GM18498 (cell line): Measurements from ENCODE around the gene MCUB.

Experiments
- ATAC-seq: cut with Tn5 transposase; IDR thresholded peaks from one replicate; pipeline ENCODE4 v1.9.1; 2021; ENCODE audit warnings: mild to moderate bottlenecking, moderate library complexity; ENCODE audit not compliant: unreplicated experiment

The MCUB gene

DNA sequence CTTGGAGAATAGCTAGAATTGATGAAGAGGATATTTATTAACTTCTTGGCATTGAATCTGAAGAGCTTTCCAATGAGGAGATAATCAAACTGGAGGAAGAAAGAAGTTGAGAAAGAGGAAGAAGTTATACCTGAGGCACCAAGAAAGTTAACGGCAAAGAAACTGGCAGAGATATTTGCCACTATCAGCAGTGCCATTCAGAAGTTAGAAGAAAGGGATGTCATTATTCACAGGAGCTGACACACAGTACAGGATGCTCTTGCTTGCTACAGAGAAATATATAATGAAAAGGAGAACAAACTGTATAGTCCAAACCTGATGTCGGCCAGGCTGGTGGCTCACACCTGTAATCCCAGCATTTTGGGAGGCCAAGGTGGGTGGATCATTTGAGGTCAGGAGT is 64.5 kb downstream of the MCUB start:
- ATAC-seq, result no peak

DNA sequence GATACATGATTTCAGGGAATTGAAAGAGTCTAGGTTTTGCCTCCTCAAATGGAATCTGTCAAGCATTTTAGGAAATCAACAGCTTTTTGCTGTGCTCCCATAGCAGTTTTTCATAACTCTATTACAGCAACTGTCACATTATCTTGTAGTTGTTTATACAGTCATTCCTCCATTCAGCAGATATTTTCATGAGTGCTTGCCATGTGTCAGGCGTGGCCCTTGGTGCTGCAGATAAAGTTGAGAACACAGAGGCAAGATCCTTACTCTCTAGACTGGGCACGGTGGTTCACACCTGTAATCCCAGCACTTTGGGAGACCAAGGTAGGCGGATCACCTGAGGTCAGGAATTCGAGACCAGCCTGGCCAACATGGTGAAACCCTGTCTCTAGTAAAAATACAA is 67.3 kb downstream of the MCUB start:
- ATAC-seq, result no peak

DNA sequence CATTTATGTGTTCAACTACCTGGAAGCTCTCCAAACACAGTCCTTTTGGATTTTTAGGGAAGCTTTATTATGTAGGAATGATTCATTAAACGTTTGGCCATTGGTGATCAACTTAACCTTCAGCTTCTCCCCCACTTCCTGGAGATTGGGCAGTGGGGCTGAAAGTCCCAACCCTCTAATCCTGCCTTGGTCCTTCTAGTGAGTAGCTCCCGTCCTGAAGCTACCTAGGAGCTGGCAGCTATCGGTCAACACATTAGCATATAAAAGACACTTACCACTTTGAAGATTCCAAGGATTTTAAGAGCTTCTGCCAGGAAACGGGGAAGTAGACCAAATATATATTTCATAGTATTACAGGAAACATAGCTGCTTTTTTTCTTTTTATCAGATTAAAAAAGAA is 69.7 kb downstream of the MCUB start:
- no peak for ATAC-seq

DNA sequence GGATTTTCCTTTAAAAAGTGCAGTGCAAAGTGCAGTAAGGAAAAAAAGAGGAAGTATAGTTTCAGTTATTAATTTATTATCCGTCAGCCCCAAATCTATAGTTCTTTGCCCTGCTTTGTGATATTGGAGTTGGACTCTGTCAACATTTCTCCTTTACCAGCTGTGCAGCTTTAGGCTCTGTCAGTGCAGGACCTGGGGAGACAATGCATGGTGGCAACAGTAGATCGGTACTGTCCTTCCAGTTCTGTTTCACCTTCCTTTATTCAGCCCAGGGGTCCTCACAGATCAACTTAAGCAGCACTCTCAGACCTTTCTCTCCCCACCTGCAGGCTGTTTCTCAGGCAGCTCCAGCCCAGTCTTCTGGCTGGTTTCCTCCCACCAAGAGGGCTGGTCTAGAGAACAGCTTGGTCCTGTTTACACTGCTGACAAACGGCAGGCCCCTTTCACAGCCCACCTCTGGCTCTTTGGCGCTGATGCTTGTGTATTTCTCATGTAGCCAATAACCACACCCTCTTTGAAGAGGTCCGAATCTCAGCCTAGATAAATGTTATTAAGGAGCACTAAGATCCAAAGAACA is 71.6 kb downstream of the MCUB start:
- no peak for ATAC-seq

DNA sequence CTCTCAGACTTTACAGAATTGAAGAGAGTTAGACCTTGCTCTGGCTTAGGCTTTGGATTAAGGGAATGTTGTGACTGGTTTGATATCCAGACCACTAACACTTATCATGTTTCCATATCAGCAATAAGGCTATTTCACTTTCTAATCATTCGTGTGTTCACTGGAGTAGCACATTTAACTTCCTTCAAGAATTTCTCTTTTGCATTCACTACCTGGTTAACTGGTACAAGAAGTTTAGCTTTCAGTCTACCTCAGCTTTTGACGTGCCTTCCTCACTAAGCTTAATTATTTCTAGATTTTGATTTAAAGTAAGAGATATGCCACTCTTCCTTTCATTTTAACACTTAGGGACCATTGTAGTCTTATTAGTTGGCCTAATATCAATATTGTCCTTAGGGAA is 80.6 kb downstream of the MCUB start:
- ATAC-seq, result peak; percentile 53

DNA sequence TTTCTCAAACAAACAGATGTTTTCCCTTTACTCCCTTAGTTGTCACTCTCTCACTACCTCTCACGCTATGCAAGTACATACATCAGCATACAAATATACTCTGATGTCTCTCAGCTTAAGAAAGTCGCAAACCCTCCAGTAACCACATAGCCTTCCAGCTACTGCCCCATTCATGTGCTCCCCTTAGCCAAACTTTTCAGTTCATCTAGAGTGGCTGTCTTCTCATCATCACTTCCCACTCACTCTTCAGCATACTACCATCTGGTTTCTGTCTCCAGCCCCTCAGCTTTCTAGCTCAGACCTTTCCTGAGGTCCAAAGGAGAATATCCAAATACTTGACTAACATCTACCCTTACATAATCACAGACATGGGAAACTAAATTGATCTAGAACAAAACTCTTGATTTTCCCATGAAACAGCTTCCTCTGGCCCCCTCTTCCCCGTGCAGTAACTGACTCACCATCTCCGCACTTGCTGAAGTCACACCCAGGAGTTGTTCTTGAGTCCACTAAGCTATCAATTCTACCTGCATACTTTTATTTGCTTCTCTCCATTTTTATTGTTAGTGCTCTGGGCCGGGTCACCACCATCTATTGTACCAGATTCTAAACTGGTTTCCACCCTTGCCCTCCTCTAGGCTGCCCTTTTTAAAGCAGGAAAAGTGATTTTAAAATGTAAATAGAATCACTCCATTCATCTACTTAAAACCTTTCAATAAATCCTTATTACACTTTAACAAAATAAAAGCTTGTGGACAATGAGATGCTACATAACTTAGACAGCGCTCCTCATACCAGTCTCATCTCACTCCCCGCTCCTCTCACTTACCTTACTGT is 86.0 kb downstream of the MCUB start:
- no peak for ATAC-seq

DNA sequence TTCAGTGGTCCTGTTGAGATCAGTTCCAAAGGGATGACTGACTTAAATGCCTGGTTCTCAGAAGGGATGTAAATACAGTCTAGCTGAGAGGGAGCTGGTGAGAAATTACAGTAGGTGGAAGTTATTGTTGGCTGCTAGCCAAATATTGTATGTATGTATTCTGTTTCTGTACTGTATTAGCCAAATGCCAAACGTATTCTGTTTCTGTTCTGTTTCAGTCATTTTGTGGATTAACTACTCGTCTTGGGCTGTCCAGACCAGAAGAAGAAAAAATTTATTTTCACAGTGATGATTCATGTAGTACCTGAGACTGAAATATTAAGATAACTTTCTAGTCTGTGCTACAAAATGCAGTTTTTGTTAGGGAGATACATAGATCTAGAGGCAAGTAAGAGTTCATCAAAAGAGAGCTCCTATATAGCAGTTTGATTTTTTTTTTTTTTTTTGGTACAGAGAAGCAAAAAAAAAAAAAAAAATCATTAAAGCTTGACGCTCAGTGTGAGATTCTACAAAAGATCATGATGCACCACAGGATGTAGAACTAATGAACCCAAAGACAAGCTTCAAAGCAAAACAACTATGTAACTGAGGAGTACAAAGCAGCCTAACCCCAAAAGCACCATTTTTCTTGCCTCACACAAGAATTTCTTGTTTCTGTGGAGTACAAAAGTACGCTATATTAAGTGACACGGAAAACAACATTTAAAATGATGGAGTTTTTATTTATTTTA is 88.4 kb downstream of the MCUB start:
- peak; percentile 72 for ATAC-seq

DNA sequence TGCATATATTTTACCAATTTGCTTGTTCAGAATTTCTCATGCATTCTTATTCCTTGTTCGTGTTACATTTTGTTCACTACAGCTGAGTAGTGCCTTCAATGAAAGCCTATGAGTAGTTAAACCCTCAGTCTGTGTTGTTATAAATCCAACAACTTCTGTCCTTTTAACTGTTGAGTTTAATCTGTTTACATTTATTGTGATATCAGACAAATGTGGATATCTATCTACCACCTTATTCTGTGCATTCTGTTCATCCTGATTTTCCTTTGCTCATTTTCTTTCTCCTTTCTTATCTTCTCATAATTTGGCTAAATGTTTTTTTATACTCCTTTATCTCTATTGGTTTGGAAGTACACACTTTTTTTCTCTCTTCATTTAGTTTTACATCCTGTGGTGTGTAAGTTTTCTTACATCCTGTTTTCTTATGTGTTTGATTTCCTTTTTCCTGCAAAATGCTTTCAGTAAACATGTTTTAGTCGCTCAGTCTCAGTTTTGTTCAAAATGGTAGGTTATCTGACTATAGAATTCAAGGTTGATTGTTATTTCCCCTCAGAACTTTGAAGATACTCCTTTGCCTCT is 89.0 kb downstream of the MCUB start:
- ATAC-seq, result no peak

DNA sequence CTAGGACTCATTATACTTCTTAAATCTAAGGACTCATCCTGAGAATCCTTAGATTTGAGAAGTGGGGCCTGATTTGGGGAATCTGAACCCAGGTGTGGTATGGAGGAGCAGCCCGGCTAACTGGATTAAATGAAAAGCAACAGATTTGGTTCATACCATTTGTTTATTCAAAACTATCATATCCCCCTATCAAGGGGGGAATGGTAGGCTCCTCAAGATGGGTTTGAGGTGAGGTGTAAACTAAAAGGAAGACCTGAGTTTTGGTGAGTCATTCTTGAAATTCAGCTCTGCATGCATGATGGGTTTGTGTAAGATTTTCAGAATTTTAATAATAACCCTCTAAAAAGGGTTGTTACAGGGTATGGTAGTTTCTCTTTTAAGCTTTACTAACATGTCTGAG is 89.8 kb downstream of the MCUB start:
- peak; percentile 74 for ATAC-seq

DNA sequence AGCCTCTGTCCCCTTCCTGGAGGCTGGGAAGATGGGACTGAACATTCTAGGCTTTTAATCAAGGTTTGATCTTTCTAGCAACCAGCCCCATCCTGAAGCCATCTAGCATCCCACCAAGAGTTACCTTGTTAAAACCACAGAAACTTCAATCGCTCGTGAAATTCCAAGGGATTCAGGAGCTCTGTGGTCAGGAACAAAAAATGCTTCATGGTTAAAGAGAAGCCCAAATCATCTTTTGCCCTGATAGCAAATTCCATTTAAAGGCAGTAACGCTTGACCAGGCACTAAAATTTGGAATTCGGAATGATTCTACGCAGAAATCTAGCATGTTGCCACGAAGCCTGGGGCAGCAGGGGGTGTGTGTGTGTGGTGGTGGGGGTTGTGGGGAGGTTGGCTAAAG is 95.3 kb downstream of the MCUB start:
- no peak for ATAC-seq

DNA sequence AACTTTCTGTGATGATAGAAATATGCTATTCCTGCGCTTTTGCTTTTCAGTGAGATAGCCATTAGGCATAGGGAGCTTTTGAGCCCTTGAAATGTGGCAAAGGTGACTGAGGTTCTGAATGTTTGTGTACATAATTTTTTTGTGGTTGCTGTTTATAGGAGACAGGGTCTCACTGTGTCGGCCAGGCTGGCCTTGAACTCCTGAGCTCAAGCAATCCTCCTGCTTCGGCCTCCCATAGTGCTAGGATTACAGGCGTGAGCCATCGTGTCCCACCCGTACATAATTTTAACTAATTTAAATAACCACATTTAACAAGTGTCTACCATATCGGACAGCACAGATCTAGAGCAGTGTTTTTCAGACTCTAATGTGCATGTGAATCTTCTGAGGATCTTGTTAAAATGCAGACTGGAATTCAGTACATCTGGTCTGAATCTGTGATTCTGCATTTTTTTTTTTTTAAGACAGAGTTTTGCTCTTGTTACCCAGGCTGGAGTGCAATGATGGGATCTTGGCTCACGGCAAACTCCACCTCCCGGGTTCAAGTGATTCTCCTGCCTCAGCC is 97.9 kb downstream of the MCUB start:
- ATAC-seq, result no peak

DNA sequence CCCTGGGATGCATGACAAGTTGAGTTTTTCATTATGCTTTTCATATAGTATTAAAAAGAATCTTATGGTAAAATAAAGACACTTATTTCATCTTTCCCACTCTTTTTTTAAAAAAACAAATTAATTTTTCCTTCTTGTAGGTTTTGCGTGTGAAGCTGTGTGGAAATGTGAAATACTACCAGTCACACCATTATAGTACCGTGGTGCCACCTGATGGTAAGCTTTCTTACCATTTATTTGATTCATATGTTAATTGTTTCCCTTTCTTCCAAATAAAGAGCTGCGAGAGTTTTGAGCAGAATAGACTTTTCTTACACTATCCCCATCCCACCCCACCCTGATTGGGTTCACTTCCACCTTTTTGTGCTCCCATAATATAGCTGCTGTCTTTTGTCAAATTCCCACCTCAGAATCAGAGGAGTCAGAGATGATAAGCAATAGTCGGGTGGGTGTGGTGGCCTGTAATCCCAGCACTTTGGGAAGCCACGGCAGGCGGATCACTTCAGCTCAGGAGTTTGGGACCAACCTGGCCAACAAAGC is 98.9 kb downstream of the MCUB start:
- no peak for ATAC-seq

DNA sequence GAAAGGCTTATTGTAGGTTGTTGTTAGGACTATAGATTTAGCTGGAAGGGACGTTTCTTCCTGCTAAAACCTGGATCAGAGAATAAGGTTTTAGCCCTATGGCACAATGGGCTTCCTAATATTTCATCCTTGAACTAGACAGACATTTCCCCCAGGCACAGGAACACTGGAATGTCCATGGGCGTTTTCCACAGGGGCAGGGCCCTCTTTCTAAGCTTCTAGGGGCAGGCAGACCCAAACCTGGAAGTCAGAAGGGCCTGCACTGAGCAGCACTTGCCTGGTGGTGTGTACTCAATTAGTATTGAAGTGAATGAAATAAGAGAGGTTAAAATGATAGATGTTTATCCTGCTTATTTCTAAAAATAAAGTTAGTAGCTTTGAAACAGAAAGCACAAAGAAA is 102.1 kb downstream of the MCUB start:
- no peak for ATAC-seq

DNA sequence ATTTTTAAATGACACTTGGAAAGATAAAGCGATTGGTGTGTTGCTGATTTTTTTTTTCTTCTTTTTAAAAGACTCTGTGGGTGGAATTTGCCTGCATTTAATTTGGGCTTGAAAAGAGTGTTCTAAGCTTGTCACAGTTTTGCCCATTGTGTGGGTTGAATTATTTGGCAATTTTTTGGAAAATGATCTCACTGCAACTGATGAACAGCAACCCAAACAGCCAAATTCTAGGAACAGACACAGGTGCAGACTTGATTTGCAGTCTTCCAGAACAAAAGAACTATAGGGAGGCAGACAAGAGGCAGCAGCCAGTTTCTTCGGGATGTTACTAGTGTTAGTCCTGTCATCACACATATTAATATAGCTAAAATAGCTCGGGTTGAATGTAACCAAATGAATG is 102.7 kb downstream of the MCUB start:
- no peak for ATAC-seq

DNA sequence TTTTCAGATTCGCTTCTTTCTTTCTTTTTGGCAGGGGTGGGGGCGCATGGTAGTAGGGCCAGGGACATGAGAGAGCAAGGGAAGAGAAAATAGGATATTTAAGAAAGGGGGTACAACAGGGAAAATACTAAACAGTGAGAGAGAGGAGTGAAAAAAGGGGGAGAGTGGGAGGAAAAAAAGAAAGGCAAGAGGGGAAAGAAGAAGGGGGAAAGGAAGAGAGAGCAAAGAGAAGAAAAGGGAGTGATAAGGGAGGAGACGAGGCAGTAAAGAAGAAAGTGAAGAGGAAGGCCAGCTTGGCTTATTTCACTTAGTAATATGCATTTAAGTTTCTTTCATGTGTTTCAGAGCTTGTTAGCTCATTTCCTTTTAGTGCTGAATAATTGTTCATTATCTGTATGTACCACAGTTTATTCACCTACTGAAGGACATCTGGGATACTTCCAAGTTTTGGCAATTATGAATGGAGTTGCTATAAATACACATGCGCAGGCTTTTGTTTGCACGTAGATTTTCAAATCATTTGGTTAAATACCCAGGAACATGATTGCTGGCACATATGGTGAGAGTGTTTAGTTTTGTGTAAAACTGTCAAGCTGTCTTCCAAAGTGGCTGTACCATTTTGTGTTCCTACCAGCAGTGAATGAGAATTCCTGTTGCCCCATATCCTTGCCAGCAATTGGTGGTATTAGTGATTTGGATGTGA is 105.9 kb downstream of the MCUB start:
- ATAC-seq, result no peak

DNA sequence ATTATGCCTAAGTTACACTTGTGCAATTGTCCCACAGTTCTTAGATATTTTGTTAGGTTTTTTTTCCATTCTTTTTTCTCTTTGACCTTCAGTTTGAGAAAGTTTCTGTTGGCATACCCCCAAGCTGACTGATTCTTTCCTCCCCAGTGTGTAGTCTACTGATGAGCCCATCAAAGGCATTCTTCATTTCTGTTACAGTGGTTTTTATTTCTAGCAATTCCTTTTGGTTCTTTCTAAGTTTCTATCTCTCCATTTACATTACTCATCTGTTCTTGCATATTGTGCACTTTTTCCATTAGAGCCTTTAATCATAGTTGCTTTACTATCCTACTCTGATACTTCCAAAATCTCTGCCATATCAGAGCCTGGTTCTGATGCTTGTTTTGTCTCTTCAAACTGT is 111.3 kb downstream of the MCUB start:
- ATAC-seq, result no peak

DNA sequence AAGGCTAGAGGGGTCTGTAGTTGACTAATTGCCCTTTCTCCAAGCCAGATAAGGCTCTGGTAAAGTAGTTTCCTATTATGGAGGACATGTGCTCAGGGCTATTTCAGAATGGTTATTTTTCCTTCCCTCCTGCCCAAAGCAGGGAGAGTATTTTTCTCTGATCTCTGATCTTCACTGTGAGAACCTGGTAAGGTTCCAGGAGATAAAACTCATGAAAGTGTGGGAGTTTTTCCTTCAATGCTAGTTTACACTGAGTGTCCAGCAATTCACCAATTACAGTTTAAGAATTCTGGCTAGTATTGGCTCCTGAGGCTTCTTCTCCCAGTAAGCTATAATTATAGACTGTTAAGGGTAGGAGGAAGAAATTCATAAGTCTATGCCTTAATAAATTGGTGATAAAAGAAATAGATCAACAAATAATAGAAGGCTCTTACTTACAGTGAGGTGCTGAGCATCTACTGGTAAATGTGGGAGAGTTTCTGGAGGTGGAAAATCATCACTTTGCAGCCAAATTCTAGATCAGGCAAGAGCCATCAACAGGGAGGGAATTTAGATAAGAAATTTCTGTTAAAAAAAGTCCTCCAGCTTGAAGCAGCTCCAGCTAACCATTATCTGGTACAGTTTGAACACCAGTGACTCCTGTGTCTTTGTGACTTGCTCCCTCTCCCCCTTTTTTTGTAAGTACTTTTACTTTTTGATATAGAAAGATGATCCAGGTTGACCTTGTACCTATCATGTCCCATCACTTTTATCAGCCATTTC is 112.3 kb downstream of the MCUB start:
- ATAC-seq, result no peak

DNA sequence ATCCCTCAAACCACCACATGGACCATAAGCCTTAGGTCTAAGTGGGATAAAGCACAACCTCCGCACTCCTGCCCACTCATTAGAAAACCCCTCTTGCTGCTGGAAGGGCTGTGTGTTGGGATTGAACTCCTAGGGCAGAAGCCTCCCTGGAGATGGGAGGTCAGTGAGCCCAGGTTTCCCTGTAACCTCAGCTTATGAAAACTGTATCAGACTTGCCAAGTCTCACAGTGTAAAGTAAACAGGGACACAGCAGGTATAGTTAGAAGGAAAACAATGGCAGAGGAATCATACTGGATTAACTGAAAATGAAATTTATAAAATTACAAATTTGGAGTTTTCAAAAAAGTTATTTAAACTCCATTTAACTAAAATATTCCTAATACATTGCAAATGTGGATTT is 113.3 kb downstream of the MCUB start:
- no peak for ATAC-seq

DNA sequence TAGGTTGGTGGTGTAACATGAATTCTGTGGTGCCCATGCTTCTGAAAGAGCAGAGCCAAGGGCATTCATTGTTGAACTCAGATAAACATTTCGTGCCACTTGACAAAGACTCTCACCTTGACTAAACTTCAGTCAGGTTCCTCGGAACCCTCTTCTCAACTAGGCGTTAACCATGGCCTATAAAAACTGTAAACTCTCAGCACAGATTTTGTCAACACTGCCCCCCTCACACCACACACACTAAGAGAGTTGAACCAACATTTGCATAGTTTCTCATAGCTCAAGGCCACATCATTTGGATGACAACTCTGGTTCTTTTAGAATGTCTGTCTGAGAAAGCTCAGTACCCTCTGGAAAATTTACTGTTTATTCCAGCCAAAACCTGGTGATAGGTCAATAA is 115.1 kb downstream of the MCUB start:
- ATAC-seq, result peak; percentile 64

DNA sequence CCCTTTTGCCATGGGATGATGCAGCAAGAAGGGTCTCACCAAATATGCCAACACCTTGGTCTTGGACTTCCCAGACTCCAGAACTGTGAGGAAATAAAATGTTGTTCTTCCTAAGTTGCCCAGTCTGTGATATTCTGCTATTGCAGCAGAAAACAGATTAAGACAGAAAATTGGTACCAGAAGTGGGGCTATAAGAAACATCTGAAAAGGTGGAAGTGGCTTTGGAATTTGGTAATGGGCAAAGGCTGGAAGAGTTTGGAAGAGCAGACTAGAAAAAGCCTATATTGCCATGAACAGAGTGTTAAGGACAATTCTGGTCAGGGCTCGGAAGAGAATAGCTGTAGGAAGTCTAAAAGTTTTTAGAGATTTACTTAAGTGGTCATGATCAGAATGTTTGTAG is 115.8 kb downstream of the MCUB start:
- ATAC-seq, result no peak
